ENCODE measurements around the gene C2CD4A.
A peak's percentile ranks its signal among the peaks of the same experiment; 100 is the strongest.

The C2CD4A gene

DNA sequence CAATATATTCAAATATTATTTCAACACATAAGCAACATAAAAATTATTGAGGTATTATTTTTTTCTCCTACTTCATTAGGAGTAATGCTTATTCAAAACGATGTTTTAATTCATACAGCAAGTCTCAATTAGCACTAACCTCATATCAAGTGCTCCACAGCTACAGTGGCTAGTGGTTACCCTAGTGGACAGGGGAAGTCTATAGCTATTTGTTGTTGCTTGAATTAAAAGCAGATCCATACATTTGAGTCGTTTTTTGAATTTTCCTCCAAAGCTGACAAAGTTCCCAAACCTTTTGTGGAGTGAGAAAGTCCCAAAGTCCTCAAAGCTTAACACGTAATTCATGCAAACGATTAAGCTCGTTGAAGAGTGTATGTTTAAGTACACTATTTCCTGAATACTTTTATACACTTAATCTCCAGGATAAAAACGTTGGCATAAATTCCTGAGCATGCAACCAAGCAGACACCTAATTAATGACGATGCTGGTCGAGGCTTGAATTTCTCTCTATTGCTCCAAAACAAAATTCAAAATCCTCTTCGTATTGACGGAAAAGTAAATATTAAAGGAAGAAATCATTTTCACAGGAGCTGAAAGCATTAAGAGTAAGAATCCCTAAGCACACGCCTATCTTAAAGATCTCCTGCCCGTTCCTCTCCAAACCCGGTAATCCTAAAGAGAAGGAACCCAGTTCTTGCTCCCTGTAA is 7.5 kb upstream of the C2CD4A start:
- no peak for DNase-seq (ENCODE audit: extremely low spot score, insufficient read length, low read depth)
- peak; percentile 12 for FAIRE-seq

DNA sequence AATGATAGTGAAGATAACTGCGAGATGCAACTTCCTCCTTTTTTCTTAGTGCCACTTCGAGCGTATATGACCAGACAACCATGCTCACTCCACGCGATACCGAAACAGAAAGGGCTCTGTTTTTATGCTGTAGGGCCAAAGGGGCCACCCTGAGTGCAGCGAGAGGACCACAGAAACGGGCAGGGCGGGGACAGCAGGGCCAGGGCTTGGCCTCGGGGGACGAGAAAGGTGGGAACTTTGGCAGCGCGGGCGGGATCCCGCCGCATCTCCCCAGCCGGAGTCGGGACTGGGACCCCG is 7.0 kb upstream of the C2CD4A start:
- FAIRE-seq (peak; percentile 92), DNase-seq (ENCODE audit: extremely low spot score, insufficient read length, low read depth) (peak; percentile 49)

DNA sequence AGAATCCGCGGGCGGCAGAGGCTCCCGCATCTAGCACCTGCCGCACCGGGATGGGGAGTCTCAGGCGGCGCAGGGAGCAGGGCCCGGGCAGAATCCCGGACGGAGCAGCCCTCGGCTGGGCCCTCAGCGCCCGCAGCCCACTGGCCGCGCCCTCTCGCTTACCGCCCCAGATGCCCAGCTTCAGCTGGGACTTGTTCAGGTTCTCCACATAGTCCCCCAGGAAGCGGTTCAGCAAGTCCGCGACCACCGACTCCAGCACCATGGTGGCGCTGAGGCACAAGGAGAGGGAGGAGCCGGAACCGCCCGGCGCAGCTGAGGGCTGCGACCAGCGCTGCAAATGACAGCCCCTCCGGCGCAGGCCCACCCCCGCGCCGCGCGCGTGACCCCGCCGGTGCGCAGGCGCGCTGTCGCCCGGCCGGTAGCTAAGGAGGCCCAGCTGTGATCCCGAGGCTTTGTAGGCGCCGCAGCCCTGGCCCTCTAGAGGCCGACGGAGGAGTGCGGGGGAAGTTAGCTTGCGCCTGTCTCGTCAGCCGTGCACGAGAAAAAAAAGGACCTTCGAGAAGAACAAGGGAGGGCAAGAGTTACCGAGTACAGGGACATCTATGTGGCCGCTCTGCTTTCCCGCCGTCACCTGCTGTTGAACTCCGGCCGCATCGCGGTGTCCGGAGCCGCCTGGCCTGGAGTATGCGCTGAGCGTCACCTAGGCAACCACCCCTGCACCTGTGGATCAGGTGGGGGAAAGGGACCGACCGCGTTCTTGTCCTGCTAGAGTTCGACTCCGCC is 6.5 kb upstream of the C2CD4A start, which contains the start of gene VPS13C:
Gene VPS13C, minus strand, starts transcription at position 335 of the 783 bp plus-strand sequence. Its CDS starts 73 bp downstream, at position 262.
- DNase-seq (ENCODE audit: extremely low spot score, insufficient read length, low read depth) (peak; percentile 87), FAIRE-seq (peak; percentile 94)

DNA sequence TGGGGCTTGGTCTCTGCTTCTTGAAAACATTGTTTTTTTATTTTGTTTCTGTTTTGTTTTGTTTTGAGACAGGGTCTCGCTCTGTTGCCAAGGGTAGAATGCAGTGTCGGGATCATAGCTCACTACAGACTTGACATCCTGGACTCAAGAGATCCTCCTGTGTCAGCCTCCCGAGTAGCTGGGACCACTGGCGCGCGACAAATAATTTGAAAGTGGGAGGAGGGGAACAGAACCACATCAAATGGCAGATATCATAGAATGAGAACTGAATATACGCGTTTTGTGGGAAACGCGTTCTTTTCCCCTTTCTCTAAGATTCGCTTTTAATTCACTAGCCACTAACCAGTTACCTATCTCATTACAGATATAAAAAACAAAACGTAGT is 5.9 kb upstream of the C2CD4A start:
- DNase-seq (ENCODE audit: extremely low spot score, insufficient read length, low read depth), result no peak
- FAIRE-seq, result no peak

DNA sequence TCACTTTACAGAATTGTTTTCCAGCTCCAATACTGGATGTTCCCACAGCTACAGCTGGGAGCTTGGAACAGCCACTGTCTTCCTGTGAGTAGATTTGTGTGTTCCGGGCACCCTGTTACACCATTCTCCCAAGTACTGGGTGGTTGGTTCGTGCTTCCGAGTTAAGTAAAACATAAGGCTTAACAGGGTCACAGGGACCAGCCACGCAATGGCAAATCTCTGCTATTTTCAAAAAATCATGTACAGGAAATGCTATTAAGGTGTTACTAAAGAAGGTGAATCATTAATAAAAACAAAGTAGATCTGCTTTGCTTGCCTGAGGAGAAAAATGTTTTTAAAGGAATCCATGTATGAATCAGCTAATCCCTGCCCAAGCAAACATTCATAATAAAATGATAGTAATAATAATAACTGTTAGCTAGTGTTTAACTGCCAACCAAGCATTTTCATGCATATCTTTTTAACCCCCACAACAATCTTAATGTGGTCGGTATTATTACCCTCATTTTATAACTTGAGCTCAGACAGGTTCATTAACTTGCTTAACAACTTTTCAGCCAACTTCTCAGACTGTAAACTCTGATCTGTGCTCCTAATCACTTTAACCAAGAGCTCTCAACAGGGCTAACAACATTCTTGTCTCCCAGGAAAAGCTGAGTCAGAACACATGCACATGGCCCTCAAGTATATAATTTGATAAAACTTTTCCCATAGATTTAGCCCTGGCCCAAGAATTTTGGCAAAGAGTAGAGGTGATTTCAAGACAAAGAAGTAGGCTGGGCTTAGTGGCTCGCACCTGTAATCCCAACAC is 2.7 kb upstream of the C2CD4A start:
- FAIRE-seq, result no peak
- no peak for DNase-seq (ENCODE audit: extremely low spot score, insufficient read length, low read depth)

DNA sequence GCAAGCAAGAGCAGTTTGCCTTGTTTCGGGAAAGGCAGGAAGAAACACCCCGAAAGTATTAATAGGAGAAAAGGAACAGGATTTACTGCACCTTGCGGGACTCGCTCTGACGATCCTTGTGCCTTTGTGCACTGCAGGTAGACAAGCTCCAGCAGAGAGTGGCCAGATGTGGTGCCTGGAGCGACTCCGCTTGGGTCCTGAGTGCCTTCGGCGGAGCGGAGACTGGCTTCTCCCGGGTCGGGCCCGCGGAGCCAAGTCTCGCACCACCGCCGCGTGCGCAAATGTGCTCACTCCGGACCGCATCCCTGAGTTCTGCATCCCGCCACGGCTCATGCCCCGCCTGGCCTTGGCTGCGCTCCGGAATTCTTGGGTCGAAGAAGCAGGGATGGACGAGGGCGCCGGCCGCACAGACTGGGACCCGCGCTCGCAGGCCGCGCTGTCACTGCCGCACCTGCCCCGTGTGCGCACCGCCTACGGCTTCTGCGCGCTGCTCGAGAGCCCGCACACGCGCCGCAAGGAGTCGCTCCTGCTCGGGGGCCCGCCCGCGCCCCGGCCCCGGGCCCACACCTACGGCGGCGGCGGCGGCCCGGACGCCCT is 769 bp downstream of the C2CD4A start:
- FAIRE-seq (no peak), DNase-seq (ENCODE audit: extremely low spot score, insufficient read length, low read depth) (no peak)

DNA sequence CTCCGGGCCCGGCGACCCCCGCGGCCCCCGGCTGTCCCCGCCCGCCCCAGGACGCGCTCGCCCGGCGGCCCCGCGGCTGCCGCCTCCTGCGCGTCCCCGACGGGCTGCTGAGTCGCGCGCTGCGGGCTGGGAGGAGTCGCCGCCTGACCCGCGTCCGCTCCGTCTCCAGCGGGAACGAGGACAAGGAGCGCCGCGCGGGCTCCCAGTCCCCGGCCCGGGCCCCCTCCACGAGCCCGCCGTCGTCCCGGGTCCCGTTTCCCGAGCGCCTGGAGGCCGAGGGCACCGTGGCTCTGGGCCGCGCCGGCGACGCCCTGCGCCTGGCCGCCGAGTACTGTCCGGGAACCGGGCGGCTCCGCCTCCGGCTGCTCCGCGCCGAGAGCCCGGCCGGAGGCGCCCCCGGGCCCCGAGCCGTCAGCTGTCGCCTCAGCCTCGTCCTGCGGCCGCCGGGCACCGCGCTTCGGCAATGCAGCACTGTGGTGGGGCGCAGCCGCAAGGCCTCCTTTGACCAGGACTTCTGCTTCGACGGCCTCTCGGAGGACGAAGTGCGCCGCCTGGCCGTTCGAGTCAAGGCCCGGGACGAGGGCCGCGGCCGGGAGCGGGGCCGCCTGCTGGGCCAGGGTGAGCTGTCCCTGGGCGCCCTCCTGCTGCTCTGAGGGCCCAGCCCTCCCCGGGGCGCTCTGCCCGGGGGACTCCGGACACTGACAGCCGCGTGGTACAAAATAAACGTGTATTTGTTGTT is 1.5 kb downstream of the C2CD4A start:
- FAIRE-seq (no peak), DNase-seq (ENCODE audit: extremely low spot score, insufficient read length, low read depth) (no peak)

DNA sequence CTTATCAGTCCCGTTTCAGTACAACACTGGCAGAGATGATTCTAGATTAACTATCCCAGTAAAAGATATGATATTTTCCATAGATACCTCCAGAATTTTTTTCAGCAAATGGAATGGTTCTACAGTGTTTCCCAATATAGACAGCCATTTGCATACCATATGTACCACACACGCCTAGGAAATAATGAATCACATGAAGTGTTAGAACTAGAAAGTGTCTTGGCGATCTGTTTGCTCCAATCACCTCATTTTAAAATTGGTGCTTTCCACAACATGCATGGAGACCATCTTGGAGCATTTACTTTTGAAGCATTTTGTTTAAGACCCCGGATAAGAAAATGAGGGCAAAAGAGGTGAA is 2.0 kb downstream of the C2CD4A start:
- no peak for DNase-seq (ENCODE audit: extremely low spot score, insufficient read length, low read depth)
- no peak for FAIRE-seq

DNA sequence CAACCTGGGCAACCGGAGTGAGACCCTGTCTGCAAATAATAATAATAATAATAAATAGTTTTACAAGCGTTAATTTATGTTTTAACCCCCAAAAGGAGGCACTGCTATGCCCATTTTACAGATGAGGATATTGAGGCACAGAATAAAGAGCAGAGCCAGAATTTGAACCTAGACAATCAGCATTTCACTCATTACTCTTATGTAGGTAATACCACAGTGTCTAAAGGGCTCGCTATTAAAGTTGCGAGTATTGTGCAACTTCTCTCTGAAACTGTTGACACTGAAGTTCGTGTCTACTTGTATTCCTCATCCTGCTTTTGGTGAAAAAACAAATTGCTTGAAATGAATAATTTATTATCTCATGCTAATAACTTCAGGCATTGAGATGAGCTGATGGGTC is 2.8 kb downstream of the C2CD4A start:
- no peak for DNase-seq (ENCODE audit: extremely low spot score, insufficient read length, low read depth)
- no peak for FAIRE-seq

DNA sequence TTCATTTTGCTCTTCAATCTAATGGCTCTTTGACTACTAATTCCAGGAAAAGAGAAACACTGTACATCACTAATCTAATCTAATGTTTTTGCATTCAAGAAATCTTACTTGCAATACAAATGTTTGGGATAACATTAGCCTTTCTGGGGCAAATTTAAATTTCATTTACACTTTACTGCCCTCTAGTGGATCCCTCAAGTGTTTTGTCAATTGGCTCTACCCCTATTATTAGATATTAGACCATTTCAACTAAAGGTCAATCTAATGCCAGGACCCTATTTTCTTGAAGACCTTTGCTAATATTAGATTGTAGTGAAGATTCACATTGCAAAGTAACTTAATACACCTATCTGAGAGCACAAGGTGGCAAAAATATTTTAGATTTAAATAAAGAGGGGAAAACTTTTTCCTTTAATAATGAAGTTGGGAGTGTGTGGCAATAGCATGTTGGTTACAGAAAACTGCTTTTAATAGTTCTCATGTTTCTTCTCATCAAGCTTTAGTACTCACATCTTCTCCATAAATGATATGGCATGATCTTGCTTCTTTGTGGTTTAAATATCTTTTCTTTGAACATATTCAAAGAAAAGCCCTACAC is 5.0 kb downstream of the C2CD4A start:
- FAIRE-seq (peak; percentile 69), DNase-seq (ENCODE audit: extremely low spot score, insufficient read length, low read depth) (no peak)

DNA sequence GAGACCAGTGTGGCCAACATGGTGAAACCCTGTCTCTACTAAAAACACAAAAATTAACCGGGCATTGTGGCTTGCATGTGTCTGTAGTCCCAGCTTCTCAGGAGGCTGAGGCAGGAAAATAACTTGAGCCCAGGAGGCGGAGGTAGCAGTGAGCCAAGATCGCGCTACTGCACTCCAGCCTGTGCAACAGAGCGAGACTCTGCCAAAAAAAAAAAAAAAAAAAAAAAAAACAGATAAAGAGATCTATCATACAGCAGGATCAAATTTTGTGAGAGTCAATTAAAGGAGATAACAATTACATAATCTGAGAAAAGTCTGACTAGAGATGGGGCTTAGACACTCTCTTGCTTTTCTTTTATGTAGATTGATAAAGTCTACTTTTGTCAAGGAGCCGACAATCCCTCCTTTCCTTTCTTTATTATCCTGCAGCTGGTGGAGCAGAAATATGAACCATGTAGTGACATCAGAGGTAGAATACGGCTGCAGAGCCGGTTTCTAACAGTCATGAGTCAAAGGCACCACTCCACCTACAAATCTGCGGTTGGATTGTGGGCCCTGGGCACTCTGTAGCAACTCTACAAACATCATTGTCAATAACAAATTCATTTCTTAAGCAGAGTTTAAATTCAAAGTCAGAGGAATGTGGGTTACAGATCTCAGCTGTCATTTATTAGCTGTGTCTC is 9.0 kb downstream of the C2CD4A start:
- no peak for FAIRE-seq

DNA sequence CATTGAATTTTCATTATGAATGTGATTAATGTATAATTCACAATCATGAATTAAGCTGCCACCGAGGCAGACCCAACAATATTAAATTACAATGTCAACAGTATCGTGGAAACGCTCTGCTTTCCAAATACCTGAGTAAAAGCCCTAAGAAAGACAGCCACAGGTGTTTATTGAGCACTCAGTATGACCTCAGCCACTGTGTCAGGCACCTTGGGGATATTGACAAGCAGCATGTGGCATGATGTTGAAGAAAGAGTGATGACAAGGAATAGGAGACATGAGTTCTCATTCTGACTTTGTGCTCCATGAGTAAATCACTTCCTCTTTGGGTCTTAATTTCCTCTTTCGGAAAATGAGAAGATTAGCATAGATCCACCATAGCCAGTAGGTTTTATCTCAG is 12.8 kb downstream of the C2CD4A start:
- DNase-seq (ENCODE audit: extremely low spot score, insufficient read length, low read depth), result no peak
- FAIRE-seq, result no peak

More for the DNA sequence above, 9.0 kb downstream of the C2CD4A start:
- DNase-seq (ENCODE audit: extremely low spot score, insufficient read length, low read depth), result no peak

DNA sequence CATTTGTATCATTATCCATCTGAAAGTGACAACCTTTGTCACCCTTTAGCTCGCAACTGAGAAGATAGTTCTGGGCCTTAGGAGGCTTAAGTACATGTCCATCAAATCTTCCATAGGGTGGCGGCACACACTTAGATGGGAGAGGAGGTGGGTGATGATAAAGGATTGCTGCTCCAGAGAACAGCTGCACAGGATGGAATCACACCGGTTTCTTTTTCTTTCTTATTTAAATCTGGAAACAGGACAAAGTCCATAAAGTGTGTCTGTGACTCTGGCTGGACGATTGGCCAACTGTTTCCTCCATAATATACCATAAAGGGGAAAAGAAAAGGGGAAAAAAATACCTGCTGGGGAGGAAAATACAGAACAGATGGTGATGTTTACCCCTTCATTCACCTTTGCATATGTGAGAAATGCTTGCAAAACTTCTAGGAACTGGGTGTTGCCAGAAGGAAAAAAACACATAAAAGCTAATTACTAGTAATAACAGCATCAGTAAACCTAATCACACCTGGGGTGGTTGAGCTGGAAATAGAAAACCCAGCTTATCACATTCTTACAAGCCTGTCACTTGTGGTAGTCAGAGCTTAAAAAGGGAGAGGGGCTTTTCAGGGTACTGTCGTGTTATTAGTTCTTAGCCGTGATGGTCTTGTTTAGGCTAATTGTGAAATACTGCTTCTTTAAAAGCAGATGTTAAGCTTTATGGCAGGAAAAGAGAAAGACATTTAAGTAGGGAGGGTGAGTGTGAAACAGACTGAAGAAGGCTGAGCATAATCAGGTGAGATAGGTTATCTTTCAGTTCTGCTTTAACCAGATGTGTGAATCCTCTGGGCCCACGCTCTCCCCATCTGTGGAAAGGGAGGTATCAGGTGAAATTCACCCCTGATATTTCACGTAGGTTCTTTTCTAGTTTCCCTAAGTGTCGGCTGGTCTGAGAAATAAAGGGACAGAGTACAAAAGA is 16.7 kb downstream of the C2CD4A start:
- DNase-seq (ENCODE audit: extremely low spot score, insufficient read length, low read depth) (no peak), FAIRE-seq (no peak)

DNA sequence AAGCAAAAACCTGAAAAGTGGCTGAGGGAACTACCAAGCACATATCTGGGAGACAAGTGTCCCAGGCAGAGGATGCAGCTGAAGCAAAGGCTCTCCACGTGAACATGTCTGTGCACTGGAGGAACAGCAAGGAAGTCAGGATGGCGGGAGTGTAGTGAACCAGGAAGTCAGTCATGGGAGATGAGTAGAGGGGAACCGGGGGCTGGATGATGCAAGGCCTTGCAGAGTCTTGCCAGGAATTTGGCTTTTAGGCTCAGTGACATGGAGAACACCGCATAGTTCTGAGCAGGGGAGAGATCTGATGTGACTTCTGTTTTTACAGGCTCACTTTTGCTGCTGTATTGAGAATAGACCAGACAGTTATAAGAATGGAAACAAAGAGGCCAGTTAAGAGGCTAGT is 19.0 kb downstream of the C2CD4A start:
- DNase-seq (ENCODE audit: extremely low spot score, insufficient read length, low read depth) (no peak), FAIRE-seq (no peak)

DNA sequence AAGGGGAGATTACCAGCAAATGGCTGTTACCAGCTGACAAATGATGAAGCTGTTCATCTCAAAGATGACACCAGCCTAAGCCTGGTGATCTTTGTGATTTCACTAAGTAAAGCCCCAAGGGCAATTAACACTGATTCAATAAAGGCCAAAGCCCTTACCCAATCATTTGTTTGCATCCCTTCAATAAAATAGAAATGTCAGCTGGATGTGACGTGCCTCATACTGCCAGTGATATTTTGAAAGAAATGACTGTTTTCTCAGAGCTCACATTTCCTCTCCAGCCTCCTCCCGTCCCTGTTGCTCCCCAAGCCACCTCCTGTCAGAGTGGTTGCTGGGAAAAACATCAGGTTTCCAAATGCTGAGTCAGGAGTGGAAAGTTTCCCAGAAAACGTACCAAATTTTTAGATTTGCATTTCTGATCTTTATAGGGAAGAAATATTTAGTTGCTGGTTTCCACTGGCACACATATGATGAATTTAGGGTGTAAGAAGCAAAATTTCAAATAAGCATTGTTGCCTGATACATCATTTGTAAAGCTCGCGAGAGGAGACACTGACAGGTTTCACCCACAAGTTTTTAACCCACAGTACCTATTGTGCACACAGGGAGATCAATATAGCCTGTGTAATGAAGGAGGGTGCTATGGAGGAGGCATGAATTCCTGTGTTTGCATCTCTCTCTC is 21.0 kb downstream of the C2CD4A start:
- FAIRE-seq, result no peak
- DNase-seq (ENCODE audit: extremely low spot score, insufficient read length, low read depth), result no peak

DNA sequence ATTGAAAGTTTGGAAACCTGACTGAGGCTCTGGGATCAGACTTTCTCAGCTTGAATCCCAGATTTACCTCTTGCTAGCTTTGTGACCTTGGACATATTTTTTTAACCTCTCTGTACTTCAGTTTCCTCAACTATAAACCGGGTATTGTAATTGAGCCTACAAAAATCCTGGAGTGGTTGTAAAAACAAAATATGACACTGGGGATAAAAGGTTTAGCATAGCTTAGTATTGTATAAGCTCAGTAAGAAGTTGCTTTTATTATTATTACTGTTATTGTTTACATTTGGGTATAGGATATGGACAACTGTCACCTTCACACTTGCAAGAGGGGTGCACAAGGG is 21.5 kb downstream of the C2CD4A start:
- FAIRE-seq (no peak), DNase-seq (ENCODE audit: extremely low spot score, insufficient read length, low read depth) (no peak)

DNA sequence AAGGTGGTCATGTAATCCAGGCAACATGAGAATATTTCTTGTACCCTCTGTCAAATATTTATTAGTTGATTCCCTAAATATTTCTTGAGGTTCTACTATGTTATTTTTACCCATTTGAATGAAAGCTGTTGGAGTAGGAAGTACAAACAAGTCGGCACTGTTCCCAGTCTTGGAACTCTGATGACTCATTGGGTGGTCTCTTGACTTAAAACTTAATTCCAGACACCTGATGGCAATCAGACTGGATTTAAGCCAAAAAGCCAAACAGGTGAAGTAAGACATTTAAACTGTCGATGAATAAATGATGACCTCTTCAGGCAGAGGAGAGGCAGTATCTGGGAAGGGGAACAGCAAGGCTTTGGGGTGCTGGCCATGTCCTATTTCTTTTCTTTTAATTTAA is 22.8 kb downstream of the C2CD4A start:
- no peak for FAIRE-seq
- DNase-seq (ENCODE audit: extremely low spot score, insufficient read length, low read depth), result no peak

DNA sequence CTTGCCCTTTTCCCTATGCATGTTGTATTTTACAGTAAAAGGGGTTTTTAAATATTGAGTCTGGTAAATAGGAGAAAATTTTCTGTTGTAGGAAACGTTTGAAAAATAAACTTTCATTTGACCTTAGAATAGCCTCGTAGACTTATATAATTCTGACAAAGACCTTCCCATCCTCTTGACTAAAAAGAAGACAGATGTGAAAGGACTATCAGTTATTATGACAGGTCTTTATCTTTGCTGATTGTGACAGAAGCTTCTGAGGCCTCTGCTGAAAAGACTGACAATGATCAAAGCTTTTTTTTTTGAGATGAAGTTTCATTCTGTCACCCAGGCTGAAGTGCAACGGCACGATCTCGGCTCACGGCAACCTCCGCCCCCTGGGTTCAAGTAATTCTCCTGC is 24.2 kb downstream of the C2CD4A start:
- FAIRE-seq (no peak), DNase-seq (ENCODE audit: extremely low spot score, insufficient read length, low read depth) (no peak)

Measured in GM18507 (cell line).